Stimulated activated CD4-positive, alpha-beta T cell treated with anti-CD3 and anti-CD28 coated beads, Interleukin-4, amount 100 ng/mL, for 4 hours (primary cell): ENCODE measurements around the gene ORC2.
"Not testable (repeated sequence)": the region's sequence is repeated elsewhere in the genome, so short reads cannot be mapped to it uniquely, and the experiment has no call there.

Source experiments
- DNase-seq, 2 experiments: peaks; one replicate each; pipeline ENCODE4 v3.0.0-alpha.2; 2020

ORC2 gene

DNA sequence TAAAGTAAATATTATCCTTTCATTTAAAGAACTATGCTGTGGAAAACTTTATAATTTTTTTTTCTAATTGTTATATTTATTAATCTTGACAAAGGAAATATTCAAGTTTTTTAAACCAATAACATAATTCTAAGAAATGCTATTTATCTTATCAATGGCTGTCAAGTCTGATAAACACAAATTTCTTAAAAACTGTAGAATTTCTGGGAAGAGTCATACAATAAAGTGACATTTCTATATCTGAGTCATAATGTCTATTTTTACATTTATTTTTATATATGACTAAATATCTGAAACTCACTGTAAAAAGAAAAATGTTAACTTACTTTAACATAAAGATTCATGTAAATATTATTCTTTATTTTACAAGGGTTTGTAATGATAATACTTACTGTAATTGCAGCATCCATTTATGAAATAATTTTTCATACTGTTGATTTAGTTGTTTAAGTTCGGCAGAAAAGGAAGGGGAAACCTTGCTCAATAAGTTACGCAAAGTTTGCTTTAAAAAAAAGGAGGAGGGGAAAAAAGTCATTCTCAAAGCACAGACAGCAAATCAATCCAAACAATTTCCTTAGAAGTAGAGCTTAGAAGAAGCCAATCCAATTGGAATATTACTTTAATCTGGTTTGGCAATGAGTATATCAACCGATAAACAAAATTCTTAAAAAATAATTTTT, 32.4 kb downstream of the ORC2 start:
- DNase-seq: no peak

DNA sequence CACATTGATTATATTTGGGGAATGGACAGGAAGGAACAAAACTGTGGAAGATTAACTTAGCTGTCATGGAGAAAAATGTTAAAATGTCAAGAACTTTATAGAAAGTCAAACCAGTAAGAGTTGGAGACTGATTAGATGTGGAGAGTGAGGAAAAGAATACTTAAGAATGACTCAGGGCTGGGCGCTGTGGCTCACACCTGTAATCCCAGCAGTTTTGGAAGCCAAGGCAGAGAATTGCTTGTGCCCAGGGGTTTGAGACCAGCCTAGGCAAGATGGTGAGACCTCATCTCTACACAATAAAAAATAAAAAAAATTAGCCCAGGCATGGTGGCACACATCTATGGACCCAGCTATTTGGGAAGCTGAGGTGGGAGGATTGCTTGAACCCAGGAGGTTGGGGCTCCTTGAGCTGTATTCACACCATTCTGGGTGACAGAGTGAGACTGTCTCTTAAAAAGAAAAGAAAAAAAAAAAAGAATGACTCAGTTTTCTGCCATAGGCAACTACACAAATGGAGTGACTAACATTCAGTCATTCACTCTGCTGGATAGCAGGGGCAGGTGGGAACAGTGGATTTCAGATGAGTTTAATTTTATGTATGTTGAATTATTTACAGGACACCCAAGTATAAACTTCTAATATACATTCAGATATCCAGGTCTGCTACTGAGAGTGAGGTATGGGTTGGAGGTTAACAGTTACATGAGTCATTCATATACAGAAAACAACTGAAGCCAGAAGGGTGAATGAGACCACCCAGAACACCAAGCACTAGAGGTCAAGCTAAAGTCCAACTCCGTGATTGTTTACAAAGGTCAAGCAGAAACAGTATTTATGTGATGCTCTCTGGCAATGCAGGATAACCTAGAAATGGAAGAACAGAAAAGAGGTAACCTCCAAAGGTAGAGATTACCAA, 33.9 kb downstream of the ORC2 start:
- no peak for DNase-seq

DNA sequence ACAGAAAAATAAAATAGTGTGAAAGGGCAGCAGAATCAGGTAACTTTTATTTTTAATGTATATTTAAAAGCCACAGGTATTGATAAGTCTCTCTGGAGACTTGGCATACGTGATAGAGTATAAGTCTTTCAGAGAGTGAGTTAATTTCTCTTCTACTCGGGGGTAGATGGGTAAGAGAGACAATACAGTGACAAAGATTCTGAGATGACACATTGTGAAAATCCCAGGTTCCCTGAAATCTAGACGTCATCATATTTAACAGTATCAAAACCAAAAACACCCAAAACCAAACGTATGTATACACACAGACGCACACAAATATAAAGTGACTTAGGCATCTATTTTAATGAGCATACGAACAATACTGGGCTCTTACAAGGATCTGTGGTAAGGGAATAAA, 41.0 kb downstream of the ORC2 start:
- no peak for DNase-seq

DNA sequence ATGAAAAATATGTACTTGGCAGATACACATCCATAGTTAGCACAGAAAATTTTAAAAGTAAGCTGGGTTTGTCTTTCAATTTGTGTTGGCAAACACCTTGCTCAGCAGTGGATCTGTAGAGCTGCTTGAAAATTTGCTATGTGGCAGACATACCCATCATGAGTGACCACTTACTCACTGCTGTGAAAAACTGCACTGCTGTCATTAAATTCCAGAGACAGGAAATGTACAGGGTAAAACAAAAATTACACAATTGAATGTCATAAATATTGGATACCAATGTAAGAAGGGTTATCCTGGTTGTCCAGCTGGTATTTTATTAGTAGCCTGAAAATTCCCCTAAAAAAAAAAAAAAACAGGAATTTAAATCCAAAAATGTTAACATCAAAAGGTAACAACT, 49.8 kb downstream of the ORC2 start:
- no peak for DNase-seq

DNA sequence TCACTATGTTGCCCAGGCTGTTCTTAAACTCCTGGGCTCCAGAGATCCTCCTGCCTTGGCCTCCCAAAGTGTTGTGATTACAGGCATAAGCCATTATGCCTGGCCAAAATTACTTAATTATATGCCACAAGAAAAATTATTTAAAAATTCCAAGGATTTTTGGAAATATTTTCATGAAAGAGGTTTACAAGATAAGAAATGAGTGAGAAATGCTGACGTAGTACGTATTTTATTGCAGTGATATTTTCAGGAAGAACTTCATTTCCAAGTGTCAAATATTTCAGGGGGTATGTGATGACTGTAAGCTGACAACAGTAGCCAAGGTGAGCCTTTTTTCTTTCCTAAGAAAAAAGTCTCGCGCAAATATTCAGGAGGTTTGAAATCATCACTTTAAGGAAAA, 53.5 kb downstream of the ORC2 start:
- DNase-seq: no peak

DNA sequence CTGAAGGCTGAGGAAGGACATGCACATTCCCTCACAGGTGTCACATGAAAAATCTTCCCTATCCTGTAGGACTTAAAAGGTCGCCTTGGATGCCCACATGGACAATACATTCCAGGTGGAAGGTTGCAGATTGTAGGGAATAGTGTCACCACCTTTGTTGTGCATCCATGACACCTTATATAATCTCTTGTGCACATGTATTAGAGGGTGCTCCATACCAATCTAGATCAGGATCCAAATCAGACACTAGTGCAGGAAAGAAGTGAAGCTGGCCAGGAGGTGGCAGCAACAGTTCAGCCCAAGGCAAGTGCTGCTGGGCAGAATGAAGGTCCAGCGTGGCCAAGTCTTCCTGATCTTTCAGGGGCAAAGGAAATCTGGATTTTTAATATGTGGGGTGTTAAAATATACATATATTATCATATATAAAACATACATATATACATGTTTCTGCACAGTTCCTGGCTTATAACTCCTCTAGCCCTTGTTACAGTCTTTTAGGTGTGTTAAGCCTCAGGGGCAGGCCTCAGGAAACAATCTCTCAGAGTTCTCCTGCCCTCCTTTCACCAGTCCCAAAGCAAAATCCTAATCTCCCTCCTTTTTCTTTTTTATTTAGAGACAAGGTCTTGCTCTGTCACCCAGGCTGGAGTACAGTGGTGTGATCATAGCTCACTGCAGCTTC, 57.7 kb downstream of the ORC2 start:
- DNase-seq: peak; percentile 38 to 42

DNA sequence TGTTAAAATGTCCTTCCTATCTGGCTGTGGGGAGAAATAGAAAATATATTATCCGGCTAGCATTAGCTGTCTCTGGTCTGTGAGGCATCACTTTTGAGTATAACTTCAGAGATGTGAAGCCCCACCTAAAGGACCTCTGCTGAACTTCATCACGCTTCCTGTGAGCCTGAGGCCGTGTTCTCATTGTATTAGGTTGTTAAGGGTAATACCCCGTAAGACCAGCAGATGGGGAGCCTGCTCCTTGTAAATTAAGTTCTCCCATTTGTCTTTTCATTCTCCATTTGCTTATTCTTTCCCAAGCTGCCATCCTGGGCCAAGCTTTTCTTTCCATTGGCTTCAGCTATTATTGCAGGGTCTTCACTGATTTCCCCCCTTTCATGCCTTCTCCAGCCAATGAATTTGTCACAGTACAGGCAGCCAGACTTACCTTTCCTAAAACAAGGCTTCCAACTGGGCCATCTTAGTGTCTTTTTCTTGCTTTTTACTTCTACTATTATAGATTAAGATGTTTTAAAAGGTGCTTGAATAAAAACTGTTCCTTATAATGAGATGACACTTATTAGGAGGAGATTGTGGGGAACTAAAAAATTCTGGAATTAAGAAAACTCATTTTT, 61.9 kb downstream of the ORC2 start:
- peak; percentile 43 to 72 for DNase-seq

DNA sequence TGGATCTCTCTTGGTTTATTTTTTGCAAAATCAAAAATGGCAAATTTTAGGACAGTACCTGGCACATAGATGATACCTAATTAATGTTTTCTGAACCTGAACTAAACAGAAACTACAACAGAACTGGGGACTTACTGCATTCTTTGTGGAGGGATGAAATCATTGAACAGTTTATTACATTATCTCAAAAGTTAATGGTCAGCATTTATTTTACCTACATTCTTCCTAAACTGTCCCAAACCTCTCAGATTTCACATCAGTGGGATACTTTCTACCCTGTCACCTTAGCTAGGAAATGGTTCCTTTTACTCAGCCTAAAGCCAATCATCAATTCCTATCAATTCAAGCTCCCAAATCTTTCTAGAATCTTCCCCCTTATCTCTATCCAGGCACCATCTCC, 64.0 kb downstream of the ORC2 start:
- no peak for DNase-seq

DNA sequence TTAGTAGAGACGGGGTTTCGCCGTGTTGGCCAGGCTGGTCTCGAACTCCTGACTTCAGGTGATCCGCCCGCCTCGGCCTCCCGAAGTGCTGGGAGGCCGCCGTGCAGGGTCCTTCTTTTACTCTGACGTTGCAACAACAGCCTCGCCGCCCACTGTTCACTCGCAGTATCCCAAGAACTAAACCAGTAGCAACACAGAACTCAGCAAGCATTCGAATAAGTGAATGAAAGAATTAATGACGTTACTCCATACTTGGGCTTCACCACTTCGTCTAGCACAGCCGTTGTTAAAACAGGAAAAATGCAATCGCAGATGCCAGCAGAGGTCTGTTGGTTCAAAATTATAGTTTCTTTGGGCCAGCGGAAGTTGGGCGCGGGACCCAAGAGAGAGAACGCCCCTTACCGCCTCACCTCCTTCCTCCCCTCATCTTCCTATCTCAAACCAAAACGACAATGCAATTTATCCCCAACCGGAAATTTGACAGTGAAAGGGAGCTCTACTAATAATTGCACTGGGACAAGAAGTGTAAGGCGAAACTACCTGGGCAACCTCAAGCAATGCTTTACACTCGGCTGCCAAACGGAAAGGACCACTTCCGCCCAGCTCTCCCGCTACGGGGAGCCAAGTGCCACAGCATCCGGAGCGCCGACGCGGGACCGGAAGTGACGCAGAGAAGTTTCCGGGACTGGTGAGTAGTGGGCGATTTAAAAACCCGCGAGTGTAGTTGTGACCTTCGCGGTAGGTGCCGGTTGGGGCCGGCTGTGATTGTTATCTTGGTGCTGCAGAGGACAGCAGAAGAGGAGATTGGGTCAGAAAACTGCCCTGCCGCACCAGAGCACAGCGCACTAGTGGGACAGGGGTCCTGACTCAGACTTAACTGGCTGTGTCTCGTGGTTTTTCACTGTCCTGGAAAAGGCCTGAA, 74.5 kb downstream of the ORC2 start, which contains the start of the genes NIF3L1 and PPIL3:
Gene NIF3L1 (plus strand): TSS at position 668 of the 922 bp plus-strand sequence. CDS start 2,573 bp downstream, outside the sequence.
Gene PPIL3 (minus strand): TSS at position 374 of the 922 bp plus-strand sequence. CDS start 1,462 bp downstream, outside the sequence.
- DNase-seq: peak; percentile 94 to 96

DNA sequence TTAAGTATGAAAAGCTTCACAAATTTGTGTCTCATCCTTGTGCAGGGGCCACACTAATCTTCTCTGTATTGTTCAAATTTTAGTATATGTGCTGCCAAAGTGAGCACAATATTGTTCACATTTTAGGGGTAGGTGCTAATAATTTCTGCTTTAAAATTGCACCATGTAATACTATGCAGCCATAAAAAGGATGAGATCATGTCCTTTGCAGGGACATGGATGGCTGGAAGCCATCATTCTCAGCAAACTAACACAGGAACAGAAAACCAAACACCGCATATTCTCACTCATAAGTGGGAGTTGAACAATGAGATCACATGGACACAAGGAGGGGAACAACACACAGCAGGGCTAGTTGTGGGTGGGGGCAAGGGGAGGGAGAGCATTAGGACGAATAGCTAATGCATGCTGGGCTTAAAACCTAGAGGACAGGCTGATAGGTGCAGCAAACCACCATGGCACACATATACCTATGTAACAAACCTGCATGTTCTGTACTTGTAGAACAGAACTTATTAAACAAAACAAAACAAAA, 81.7 kb downstream of the ORC2 start:
- not testable (repeated sequence) for DNase-seq

DNA sequence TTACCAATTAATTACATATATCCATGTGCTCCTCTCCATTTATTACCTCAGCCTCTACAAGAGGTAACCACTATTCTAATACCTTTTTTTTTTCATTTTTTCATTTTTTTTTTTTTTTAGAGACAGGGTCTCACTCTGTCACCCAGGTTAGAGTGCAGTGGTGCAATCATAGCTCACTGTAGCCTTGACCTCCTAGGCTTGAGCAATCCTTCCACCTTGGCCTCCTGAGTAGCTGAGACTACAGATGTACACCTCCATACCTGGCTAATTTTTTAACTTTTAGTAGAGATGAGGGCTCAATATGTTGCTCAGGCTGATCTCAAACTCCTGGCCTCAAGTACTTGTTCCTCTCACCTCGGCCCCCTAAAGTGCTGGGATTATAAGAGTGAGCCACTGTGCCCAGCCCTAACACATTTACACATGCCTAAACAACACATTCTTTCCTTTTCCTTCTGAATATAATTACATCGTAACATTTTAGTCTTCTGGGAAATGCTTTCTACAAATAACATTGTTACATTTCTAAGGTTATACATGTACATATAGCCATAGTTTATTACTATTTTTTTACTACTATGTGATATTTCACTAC, 85.1 kb downstream of the ORC2 start:
- DNase-seq: no peak

DNA sequence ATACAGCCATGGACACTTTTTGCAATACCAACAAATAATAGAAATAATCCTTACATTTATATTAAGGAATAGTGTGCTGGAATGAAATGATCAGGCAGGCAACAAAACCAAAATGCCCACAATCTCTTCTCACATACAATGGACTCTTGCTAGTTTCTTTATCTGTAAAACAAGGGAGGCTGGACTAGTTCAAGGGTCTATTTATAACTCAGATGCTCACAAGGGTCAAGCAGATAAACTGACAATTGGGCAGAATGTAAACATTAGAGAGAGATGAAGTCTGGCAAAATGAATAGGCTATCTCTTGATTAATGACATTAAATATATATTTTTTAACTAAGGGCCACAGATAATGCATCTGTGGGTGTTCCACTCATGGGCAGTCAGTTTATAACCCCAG, 86.0 kb downstream of the ORC2 start:
- no peak for DNase-seq

DNA sequence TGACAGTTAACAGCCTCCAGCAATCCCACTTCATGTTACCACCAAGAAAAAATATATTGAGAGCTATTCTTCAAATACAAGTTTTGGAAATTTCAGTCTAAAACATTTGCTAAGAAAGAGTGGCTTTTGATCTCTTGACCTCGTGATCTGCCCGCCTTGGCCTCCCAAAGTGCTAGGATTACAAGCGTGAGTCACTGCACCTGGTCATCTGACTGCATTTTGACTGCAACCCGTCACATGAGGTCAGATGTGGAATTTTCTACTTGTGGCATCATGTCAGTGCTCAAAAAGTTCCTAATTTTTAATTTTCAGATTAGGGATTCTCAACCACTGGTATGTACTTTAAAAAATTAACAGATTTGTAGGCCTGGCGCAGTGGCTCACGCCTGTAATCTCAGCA, 89.9 kb downstream of the ORC2 start:
- no peak for DNase-seq

DNA sequence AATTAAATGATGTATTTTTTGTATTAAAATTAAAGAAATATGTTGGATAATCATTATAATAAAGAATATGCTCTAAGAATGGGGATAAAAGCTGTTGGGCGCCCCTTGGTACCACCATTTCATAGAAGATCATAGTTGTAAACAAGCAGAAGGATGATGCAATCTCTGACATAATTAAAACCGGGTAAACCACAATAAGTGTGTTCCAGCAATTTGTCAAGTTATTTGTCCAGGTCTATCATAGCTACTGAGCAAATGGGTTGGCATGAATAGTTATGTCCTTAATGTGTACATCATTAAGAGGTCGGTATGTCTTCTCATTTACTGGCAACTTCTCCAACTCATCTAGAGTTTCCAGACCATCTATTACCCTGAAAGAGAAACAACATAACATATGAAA, 92.3 kb downstream of the ORC2 start:
- DNase-seq: no peak

DNA sequence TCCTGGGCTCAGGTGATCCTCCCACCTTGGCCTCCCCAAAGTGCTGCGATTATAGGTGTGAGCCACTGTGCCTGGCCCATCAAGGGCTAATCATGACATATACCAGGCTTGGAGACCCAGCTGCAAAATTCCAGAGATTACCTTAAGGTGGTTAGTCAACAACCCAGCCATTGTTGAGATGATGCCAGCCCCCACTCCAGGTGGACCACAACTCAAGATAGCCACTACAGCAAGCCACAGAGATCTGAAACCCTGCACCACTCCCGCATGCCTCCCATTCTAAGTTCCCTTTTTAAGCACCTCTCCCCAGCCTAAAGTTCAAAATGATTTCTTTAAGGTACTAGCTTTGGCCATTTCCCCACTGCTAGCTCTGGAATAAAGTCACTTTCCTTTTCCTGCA, 94.4 kb downstream of the ORC2 start:
- no peak for DNase-seq

DNA sequence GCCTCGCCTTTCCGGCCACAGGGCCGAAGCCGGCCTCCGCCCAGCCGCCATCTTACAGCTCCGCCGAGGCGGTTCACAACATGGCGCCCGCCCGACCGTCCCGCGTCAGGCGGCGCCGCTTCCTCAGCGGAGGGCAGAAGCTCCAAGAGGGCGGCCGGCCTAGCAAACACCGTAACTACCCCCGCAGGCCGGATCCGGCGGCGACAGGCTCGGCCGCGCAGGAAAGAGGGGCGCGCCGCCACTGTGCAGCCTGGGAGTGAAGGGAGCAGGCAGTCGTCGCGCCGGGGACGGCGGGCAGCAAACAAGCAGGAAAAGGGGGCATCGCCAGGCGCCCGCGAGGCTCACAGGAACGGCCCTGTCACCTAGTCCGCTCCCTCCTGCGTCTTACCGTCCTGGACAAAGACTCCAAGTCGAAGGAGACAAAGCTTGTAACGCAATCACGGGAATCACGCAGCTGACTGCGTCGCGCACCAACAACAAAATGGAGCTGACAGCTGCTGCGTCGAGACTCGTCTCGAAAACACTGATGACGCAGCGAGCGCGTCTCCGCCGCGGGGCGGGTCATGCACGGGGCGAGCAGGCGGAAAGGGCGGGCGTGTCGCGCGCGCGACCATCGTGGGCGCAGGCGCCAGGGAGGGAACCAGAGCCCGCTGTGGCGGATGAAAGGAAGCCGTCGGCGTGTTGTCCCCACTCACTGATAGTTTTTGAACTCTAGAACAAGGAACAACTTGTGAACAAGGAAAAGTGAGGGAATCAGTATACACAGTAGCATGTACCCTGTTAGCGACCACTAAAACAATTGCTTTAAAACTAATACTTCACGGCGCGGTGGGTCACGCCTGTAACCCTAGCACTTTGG, 99.1 kb downstream of the ORC2 start, which contains the start of gene CLK1:
Gene CLK1 (minus strand): TSS at position 483 of the 859 bp plus-strand sequence. CDS start 2,796 bp downstream, outside the sequence.
- DNase-seq: peak; percentile 97

DNA sequence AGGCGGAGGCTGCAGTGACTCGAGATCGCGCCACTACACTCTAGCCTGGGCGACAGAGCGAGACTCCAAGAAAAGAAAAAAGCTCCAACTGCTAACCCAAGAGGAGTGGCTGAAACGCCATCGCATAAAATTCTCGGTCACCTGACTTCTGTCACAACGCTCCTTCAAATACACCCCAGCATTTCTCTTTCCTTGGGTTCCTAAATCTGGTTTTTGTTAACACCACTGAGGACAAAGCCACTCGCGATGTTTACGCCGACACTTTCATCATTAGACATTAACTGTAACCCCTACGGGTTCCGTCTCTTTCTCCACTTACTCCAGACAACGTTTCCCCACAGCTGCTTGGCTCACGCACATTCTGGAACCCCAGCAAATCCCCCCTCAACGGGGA, 99.7 kb downstream of the ORC2 start:
- no peak for DNase-seq

DNA sequence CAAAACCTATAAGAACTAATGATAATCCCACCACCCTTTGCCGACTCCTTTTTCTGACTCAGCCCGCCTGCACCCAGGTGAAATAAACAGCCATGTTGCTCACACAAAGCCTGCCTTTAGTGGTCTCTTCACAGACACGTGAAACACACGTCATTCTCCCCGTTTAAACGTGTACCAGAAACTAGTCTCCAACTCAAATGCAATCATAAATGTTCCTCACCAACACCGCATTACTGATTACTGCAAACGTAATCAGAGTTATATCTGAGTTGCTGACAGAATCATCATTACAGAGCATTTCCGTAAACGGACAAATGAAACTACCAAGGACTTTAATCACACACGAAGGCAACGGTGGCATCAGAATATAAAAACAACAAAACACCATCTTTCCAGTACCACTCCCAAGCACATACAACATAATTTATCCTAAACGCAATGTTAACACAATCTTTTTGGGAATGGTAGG, 100.9 kb downstream of the ORC2 start:
- DNase-seq: peak; percentile 30 to 71

DNA sequence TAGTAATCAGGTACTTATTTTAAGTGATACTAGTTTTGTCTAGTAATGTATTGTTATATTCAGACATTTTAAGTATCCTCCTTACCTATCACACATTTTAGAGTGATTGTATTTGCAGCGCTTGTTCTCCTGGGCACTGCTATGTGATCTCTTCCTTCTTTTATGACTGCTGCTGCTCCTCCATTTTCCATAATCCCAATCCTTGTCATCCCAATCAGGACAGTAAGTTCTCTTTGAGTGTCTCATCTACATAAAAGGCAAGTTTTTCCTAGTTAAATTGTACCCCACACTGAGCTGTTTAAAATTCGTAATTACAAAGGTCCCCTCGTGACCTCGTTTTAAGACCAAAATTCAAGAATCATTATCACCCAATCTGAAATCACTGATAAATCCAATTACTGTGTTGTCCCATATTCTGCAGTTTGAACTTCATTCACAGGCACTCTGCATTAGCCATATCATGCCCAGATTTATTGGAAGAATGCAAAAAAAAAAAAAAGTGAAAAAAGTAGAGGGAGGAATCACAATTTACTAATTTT, 101.8 kb downstream of the ORC2 start:
- DNase-seq: no peak
